ENCODE results near the gene ZNF326. TPM values are rescaled to one million over a fixed set of nuclear protein-coding genes. Genes with fewer than 3 reads are reported as not detected.

ZNF326 gene
- polyA plus RNA-seq, 2 donors, result 11.7 to 14.0 TPM

GRCh38 chr1:89965193-89965768 is 29.6 kb upstream of the ZNF326 start:
- Histone ChIP-seq H3K9me3 (ENCODE audit: control insufficient read depth in 2 of 2, insufficient read depth in 1 of 2, low read depth in 1 of 2, low read length in 1 of 2) (no peaks in the 10 kb centered on the region), H3K4me1 (ENCODE audit: control insufficient read depth in 2 of 2, insufficient read depth in 2 of 2, low read length in 1 of 2) (no peaks in the 10 kb centered on the region), H3K27me3 (ENCODE audit: control insufficient read depth in 1 of 2, insufficient read depth in 2 of 2, low read length in 2 of 2) (no peaks in the 10 kb centered on the region), H3K36me3 (ENCODE audit: control insufficient read depth in 2 of 2, insufficient read depth in 2 of 2, low read length in 1 of 2) (no peaks in the 10 kb centered on the region), H3K4me3 (ENCODE audit: low read depth in 1 of 2, low read length in 2 of 2) (no peak overlapping the region), H3K27ac (ENCODE audit: low read depth in 2 of 2, low read length in 1 of 2) (no peak overlapping the region)
- WGBS, 2 donors, result 45 to 63% methylated on average over 4 of the region's 4 CpGs

- H3K9me3 ChIP-seq (ENCODE audit: control insufficient read depth in 2 of 2, insufficient read depth in 1 of 2, low read depth in 1 of 2, low read length in 1 of 2), result no peaks in the 10 kb centered on the region
- no peak overlapping the region for H3K4me3 ChIP-seq (ENCODE audit: low read depth in 1 of 2, low read length in 2 of 2)
- no peaks in the 10 kb centered on the region for H3K4me1 ChIP-seq (ENCODE audit: control insufficient read depth in 2 of 2, insufficient read depth in 2 of 2, low read length in 1 of 2)
- no peaks in the 10 kb centered on the region for H3K27me3 ChIP-seq (ENCODE audit: control insufficient read depth in 1 of 2, insufficient read depth in 2 of 2, low read length in 2 of 2)
- 46 to 49% methylated on average over 5 of the region's 5 CpGs for WGBS, 2 donors
- H3K36me3 ChIP-seq (ENCODE audit: control insufficient read depth in 2 of 2, insufficient read depth in 2 of 2, low read length in 1 of 2), result no peaks in the 10 kb centered on the region
- H3K27ac ChIP-seq (ENCODE audit: low read depth in 2 of 2, low read length in 1 of 2), result no peak overlapping the region
Observed at GRCh38 chr1:89966656-89967055, 28.3 kb upstream of the ZNF326 start.

- 50 to 54% methylated on average over 1 of the region's 1 CpG for WGBS, 2 donors
- no peaks in the 10 kb centered on the region for H3K27me3 ChIP-seq (ENCODE audit: control insufficient read depth in 1 of 2, insufficient read depth in 2 of 2, low read length in 2 of 2)
- H3K27ac ChIP-seq (ENCODE audit: low read depth in 2 of 2, low read length in 1 of 2), result no peak overlapping the region
- no peaks in the 10 kb centered on the region for H3K4me1 ChIP-seq (ENCODE audit: control insufficient read depth in 2 of 2, insufficient read depth in 2 of 2, low read length in 1 of 2)
- H3K4me3 ChIP-seq (ENCODE audit: low read depth in 1 of 2, low read length in 2 of 2), result no peak overlapping the region
- no peaks in the 10 kb centered on the region for H3K9me3 ChIP-seq (ENCODE audit: control insufficient read depth in 2 of 2, insufficient read depth in 1 of 2, low read depth in 1 of 2, low read length in 1 of 2)
- no peaks in the 10 kb centered on the region for H3K36me3 ChIP-seq (ENCODE audit: control insufficient read depth in 2 of 2, insufficient read depth in 2 of 2, low read length in 1 of 2)
Observed at GRCh38 chr1:89971600-89971999, 23.3 kb upstream of the ZNF326 start.

- H3K4me3 ChIP-seq (ENCODE audit: low read depth in 1 of 2, low read length in 2 of 2), result no peak overlapping the region
- H3K4me1 ChIP-seq (ENCODE audit: control insufficient read depth in 2 of 2, insufficient read depth in 2 of 2, low read length in 1 of 2), result no peaks in the 10 kb centered on the region
- no peak overlapping the region for H3K27ac ChIP-seq (ENCODE audit: low read depth in 2 of 2, low read length in 1 of 2)
- H3K9me3 ChIP-seq (ENCODE audit: control insufficient read depth in 2 of 2, insufficient read depth in 1 of 2, low read depth in 1 of 2, low read length in 1 of 2), result no peaks in the 10 kb centered on the region
- no peaks in the 10 kb centered on the region for H3K27me3 ChIP-seq (ENCODE audit: control insufficient read depth in 1 of 2, insufficient read depth in 2 of 2, low read length in 2 of 2)
- no peaks in the 10 kb centered on the region for H3K36me3 ChIP-seq (ENCODE audit: control insufficient read depth in 2 of 2, insufficient read depth in 2 of 2, low read length in 1 of 2)
Observed at GRCh38 chr1:89972024-89972423, 22.9 kb upstream of the ZNF326 start.

GRCh38 chr1:89973471-89974127 is 21.3 kb upstream of the ZNF326 start:
- Histone ChIP-seq H3K36me3 (ENCODE audit: control insufficient read depth in 2 of 2, insufficient read depth in 2 of 2, low read length in 1 of 2) (no peaks in the 10 kb centered on the region), H3K9me3 (ENCODE audit: control insufficient read depth in 2 of 2, insufficient read depth in 1 of 2, low read depth in 1 of 2, low read length in 1 of 2) (no peaks in the 10 kb centered on the region), H3K27me3 (ENCODE audit: control insufficient read depth in 1 of 2, insufficient read depth in 2 of 2, low read length in 2 of 2) (no peaks in the 10 kb centered on the region), H3K4me3 (ENCODE audit: low read depth in 1 of 2, low read length in 2 of 2) (no peak overlapping the region), H3K27ac (ENCODE audit: low read depth in 2 of 2, low read length in 1 of 2) (no peak overlapping the region), H3K4me1 (ENCODE audit: control insufficient read depth in 2 of 2, insufficient read depth in 2 of 2, low read length in 1 of 2) (no peaks in the 10 kb centered on the region)
- 92 to 94% methylated on average over 8 of the region's 8 CpGs for WGBS, 2 donors

- no peaks in the 10 kb centered on the region for H3K36me3 ChIP-seq (ENCODE audit: control insufficient read depth in 2 of 2, insufficient read depth in 2 of 2, low read length in 1 of 2)
- no peak overlapping the region for H3K4me3 ChIP-seq (ENCODE audit: low read depth in 1 of 2, low read length in 2 of 2)
- 93% methylated on average over 4 of the region's 4 CpGs for WGBS, 2 donors
- H3K4me1 ChIP-seq (ENCODE audit: control insufficient read depth in 2 of 2, insufficient read depth in 2 of 2, low read length in 1 of 2), result no peaks in the 10 kb centered on the region
- H3K27ac ChIP-seq (ENCODE audit: low read depth in 2 of 2, low read length in 1 of 2), result no peak overlapping the region
- H3K27me3 ChIP-seq (ENCODE audit: control insufficient read depth in 1 of 2, insufficient read depth in 2 of 2, low read length in 2 of 2), result no peaks in the 10 kb centered on the region
- no peaks in the 10 kb centered on the region for H3K9me3 ChIP-seq (ENCODE audit: control insufficient read depth in 2 of 2, insufficient read depth in 1 of 2, low read depth in 1 of 2, low read length in 1 of 2)
Observed at GRCh38 chr1:89974256-89974655, 20.7 kb upstream of the ZNF326 start.

- Histone ChIP-seq H3K36me3 (ENCODE audit: control insufficient read depth in 2 of 2, insufficient read depth in 2 of 2, low read length in 1 of 2) (no peaks in the 10 kb centered on the region), H3K4me1 (ENCODE audit: control insufficient read depth in 2 of 2, insufficient read depth in 2 of 2, low read length in 1 of 2) (no peaks in the 10 kb centered on the region), H3K27me3 (ENCODE audit: control insufficient read depth in 1 of 2, insufficient read depth in 2 of 2, low read length in 2 of 2) (no peaks in the 10 kb centered on the region), H3K27ac (ENCODE audit: low read depth in 2 of 2, low read length in 1 of 2) (no peak overlapping the region), H3K4me3 (ENCODE audit: low read depth in 1 of 2, low read length in 2 of 2) (no peak overlapping the region), H3K9me3 (ENCODE audit: control insufficient read depth in 2 of 2, insufficient read depth in 1 of 2, low read depth in 1 of 2, low read length in 1 of 2) (no peaks in the 10 kb centered on the region)
- WGBS, 2 donors, result 59% methylated on average over 4 of the region's 4 CpGs
Observed at GRCh38 chr1:89974696-89975470, 20.0 kb upstream of the ZNF326 start.

GRCh38 chr1:89975540-89976125 is 19.3 kb upstream of the ZNF326 start:
- H3K27ac ChIP-seq (ENCODE audit: low read depth in 2 of 2, low read length in 1 of 2), result no peak overlapping the region
- no peaks in the 10 kb centered on the region for H3K36me3 ChIP-seq (ENCODE audit: control insufficient read depth in 2 of 2, insufficient read depth in 2 of 2, low read length in 1 of 2)
- no peak overlapping the region for H3K4me3 ChIP-seq (ENCODE audit: low read depth in 1 of 2, low read length in 2 of 2)
- no peaks in the 10 kb centered on the region for H3K4me1 ChIP-seq (ENCODE audit: control insufficient read depth in 2 of 2, insufficient read depth in 2 of 2, low read length in 1 of 2)
- H3K9me3 ChIP-seq (ENCODE audit: control insufficient read depth in 2 of 2, insufficient read depth in 1 of 2, low read depth in 1 of 2, low read length in 1 of 2), result no peaks in the 10 kb centered on the region
- H3K27me3 ChIP-seq (ENCODE audit: control insufficient read depth in 1 of 2, insufficient read depth in 2 of 2, low read length in 2 of 2), result no peaks in the 10 kb centered on the region
- 65 to 70% methylated on average over 4 of the region's 4 CpGs for WGBS, 2 donors

- Histone ChIP-seq H3K9me3 (ENCODE audit: control insufficient read depth in 2 of 2, insufficient read depth in 1 of 2, low read depth in 1 of 2, low read length in 1 of 2) (no peaks in the 10 kb centered on the region), H3K4me3 (ENCODE audit: low read depth in 1 of 2, low read length in 2 of 2) (no peak overlapping the region), H3K27me3 (ENCODE audit: control insufficient read depth in 1 of 2, insufficient read depth in 2 of 2, low read length in 2 of 2) (no peaks in the 10 kb centered on the region), H3K4me1 (ENCODE audit: control insufficient read depth in 2 of 2, insufficient read depth in 2 of 2, low read length in 1 of 2) (no peaks in the 10 kb centered on the region), H3K36me3 (ENCODE audit: control insufficient read depth in 2 of 2, insufficient read depth in 2 of 2, low read length in 1 of 2) (no peaks in the 10 kb centered on the region), H3K27ac (ENCODE audit: low read depth in 2 of 2, low read length in 1 of 2) (no peak overlapping the region)
- WGBS, 2 donors, result 87 to 100% methylated on average over 1 of the region's 1 CpG
Observed at GRCh38 chr1:89978755-89979154, 16.2 kb upstream of the ZNF326 start.
